Putamen (tissue), 1 donor: ENCODE results near the gene RECK.

Experiments used
- DNase-seq: peaks from one replicate; pipeline ENCODE4 v3.0.0-alpha.2; 2016; ENCODE audit warnings: low spot score

The RECK gene

GRCh38 chr9:36029202-36029601 lies 7.5 kb upstream of the RECK start:
- DNase-seq: no peak

- no peak for DNase-seq
Measured at GRCh38 chr9:36029765-36030528, 6.8 kb upstream of the RECK start.

- DNase-seq: no peak
Measured at GRCh38 chr9:36030871-36031270, 5.8 kb upstream of the RECK start.

GRCh38 chr9:36031774-36032555 lies 4.7 kb upstream of the RECK start:
- no peak for DNase-seq

GRCh38 chr9:36033788-36034187 lies 2.9 kb upstream of the RECK start:
- no peak for DNase-seq

GRCh38 chr9:36034234-36034633 lies 2.5 kb upstream of the RECK start:
- DNase-seq: no peak

- no peak for DNase-seq
Measured at GRCh38 chr9:36035006-36035405, 1.7 kb upstream of the RECK start.

GRCh38 chr9:36036253-36036779 lies 397 bp upstream of the RECK start:
- DNase-seq: no peak

- DNase-seq: peak; percentile 32
Measured at GRCh38 chr9:36037549-36038122, 923 bp downstream of the RECK start.

- DNase-seq: no peak
Measured at GRCh38 chr9:36039121-36039520, 2.4 kb downstream of the RECK start.

- DNase-seq: no peak
Measured at GRCh38 chr9:36039696-36040095, 3.0 kb downstream of the RECK start.

GRCh38 chr9:36040271-36040925 lies 3.7 kb downstream of the RECK start:
- DNase-seq: no peak

GRCh38 chr9:36041506-36041905 lies 4.8 kb downstream of the RECK start:
- no peak for DNase-seq

- DNase-seq: no peak
Measured at GRCh38 chr9:36045610-36046009, 8.9 kb downstream of the RECK start.

- DNase-seq: no peak
Measured at GRCh38 chr9:36046923-36047322, 10.2 kb downstream of the RECK start.

- DNase-seq: no peak
Measured at GRCh38 chr9:36049408-36049807, 12.7 kb downstream of the RECK start.

- no peak for DNase-seq
Measured at GRCh38 chr9:36050476-36050875, 13.8 kb downstream of the RECK start.

GRCh38 chr9:36051317-36051716 lies 14.6 kb downstream of the RECK start:
- no peak for DNase-seq

- no peak for DNase-seq
Measured at GRCh38 chr9:36053971-36054370, 17.3 kb downstream of the RECK start.

GRCh38 chr9:36056896-36057295 lies 20.2 kb downstream of the RECK start:
- DNase-seq: no peak

- no peak for DNase-seq
Measured at GRCh38 chr9:36063804-36064447, 27.2 kb downstream of the RECK start.
